SU-DHL-6 (cell line): ENCODE results near the gene CALN1.
"Not testable (repeated sequence)": the region's sequence is repeated elsewhere in the genome, so short reads cannot be mapped to it uniquely, and the experiment has no call there.

ENCODE experiments used
- H2AFZ ChIP-seq: fragments of 200-600 bp; sonication (generic); 2 replicates; pipeline ENCODE4 v1.6.1; 2014; ENCODE audit warnings: low read depth, mild to moderate bottlenecking, moderate library complexity, mixed read lengths, antibody characterized with exemption, low read length; ENCODE audit not compliant: severe bottlenecking
- H3F3A ChIP-seq: fragments of 200-600 bp; shearing (Covaris generic); 2 replicates; pipeline ENCODE4 v1.6.0; 2016; ENCODE audit warnings: antibody characterized with exemption, mild to moderate bottlenecking; ENCODE audit not compliant: insufficient read depth
- H3K27ac ChIP-seq: fragments of 200-600 bp; sonication (generic); 2 replicates; pipeline ENCODE4 v1.5.1; 2016; ENCODE audit warnings: low read depth, mild to moderate bottlenecking, low read length, moderate library complexity, mixed read lengths
- H3K27me3 ChIP-seq: fragments of 200-600 bp; sonication (generic), shearing (Covaris generic); 2 replicates; pipeline ENCODE4 v1.6.0; 2014; ENCODE audit warnings: mild to moderate bottlenecking, low read length
- H3K36me3 ChIP-seq: fragments of 200-600 bp; sonication (generic); 2 replicates; pipeline ENCODE4 v1.6.1; 2014; ENCODE audit warnings: mild to moderate bottlenecking, low read length, mixed read lengths
- H3K4me2 ChIP-seq: fragments of 300-600, 200-600 bp; shearing (Covaris generic), sonication (generic); 2 replicates; pipeline ENCODE4 v1.6.0; 2014; ENCODE audit warnings: low read length, low read depth, mild to moderate bottlenecking; ENCODE audit not compliant: poor library complexity, severe bottlenecking
- H3K4me3 ChIP-seq: fragments of 200-600 bp; sonication (generic); 2 replicates; pipeline ENCODE4 v1.5.1; 2014; ENCODE audit warnings: antibody characterized with exemption, low read length, mild to moderate bottlenecking, mixed read lengths; ENCODE audit not compliant: insufficient read depth, poor library complexity, severe bottlenecking
- H3K79me2 ChIP-seq: fragments of 200-600 bp; sonication (generic); 2 replicates; pipeline ENCODE4 v1.6.1; 2014; ENCODE audit warnings: mild to moderate bottlenecking, low read length, moderate library complexity; ENCODE audit not compliant: insufficient read depth
- H3K9ac ChIP-seq: fragments of 200-600 bp; sonication (generic); 2 replicates; pipeline ENCODE4 v1.7.0; 2014; ENCODE audit warnings: mild to moderate bottlenecking, low read length
- H3K9me2 ChIP-seq: fragments of 200-600 bp; sonication (generic); replicated peaks from 2 replicates; pipeline ENCODE4 v1.6.1; 2014; ENCODE audit warnings: low read length; ENCODE audit not compliant: insufficient read depth
- H3K9me3 ChIP-seq: fragments of 200-600 bp; sonication (generic); 2 replicates; pipeline ENCODE4 v1.6.1; 2014; ENCODE audit warnings: low read length, mixed read lengths; ENCODE audit not compliant: insufficient read depth
- H4K20me1 ChIP-seq: fragments of 200-600 bp; sonication (generic); 2 replicates; pipeline ENCODE4 v1.6.1; 2014; ENCODE audit warnings: low read depth, mild to moderate bottlenecking, antibody characterized with exemption, low read length, moderate library complexity, mixed read lengths
- CTCF ChIP-seq: fragments of 200-600 bp; sonication (generic); IDR thresholded peaks from one replicate; pipeline ENCODE4 v1.5.1; 2017; ENCODE audit warnings: antibody characterized with exemption, mild to moderate bottlenecking, low read length, moderate library complexity; ENCODE audit not compliant: insufficient read depth, poor library complexity, severe bottlenecking
- EZH2phosphoT487 ChIP-seq: fragments of 200-600 bp; sonication (generic), shearing (Covaris generic); conservative IDR thresholded peaks from 2 replicates; pipeline ENCODE4 v1.6.1; 2018; ENCODE audit warnings: mild to moderate bottlenecking, antibody characterized with exemption, low read length, moderate library complexity, mixed read lengths

The CALN1 gene

GRCh38 chr7:71933426-71933825 lies 478.7 kb downstream of the CALN1 start:
- H3K9me3 ChIP-seq: peaks cover 7% of the 10 kb centered on the region; the same call in 1 of the 2 replicates
- H3K79me2 ChIP-seq: no peaks in the 10 kb centered on the region
- no peak overlapping the region for H3K4me3 ChIP-seq
- H3K4me2 ChIP-seq: no peak overlapping the region
- no peaks in the 10 kb centered on the region for H4K20me1 ChIP-seq
- H3F3A ChIP-seq: no peaks in the 10 kb centered on the region
- H3K9ac ChIP-seq: no peak overlapping the region
- TF ChIP-seq EZH2phosphoT487 (no peak), CTCF (no peak)
- H3K27ac ChIP-seq: no peak overlapping the region
- H3K27me3 ChIP-seq: no peaks in the 10 kb centered on the region
- no peak overlapping the region for H2AFZ ChIP-seq
- no peaks in the 10 kb centered on the region for H3K9me2 ChIP-seq
- no peaks in the 10 kb centered on the region for H3K36me3 ChIP-seq

DNA sequence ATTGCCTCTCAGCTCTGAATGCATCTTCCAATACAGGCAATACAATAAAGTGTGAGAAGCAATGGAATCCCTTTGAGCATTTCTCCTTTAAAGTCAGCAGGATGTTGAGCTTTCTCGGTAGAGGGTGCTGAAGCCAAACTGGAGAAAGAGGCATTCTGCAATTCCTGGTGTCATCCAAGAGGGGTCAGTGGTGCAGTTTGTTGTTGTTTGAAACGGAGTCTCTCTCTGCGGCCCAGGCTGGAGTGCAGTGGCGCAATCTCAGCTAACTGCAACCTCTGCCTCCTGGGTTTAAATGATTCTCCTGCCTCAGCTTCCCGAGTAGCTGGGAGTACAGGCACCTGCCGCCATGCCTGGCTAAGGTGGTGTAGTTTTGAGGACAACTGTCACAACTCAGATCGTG lies 486.5 kb downstream of the CALN1 start:
- H3K27me3 ChIP-seq: no peaks in the 10 kb centered on the region
- no peaks in the 10 kb centered on the region for H4K20me1 ChIP-seq
- TF ChIP-seq EZH2phosphoT487: no peak
- TF ChIP-seq CTCF: no peak
- H3K36me3 ChIP-seq: no peaks in the 10 kb centered on the region
- no peak overlapping the region for H3K4me2 ChIP-seq
- no peaks in the 10 kb centered on the region for H3K79me2 ChIP-seq
- H3K9me3 ChIP-seq: peaks cover 3% of the 10 kb centered on the region; the same call in 1 of the 2 replicates
- H3K9ac ChIP-seq: no peak overlapping the region
- H3F3A ChIP-seq: no peaks in the 10 kb centered on the region
- no peaks in the 10 kb centered on the region for H3K9me2 ChIP-seq
- no peak overlapping the region for H2AFZ ChIP-seq
- H3K27ac ChIP-seq: no peak overlapping the region
- H3K4me3 ChIP-seq: no peak overlapping the region

DNA sequence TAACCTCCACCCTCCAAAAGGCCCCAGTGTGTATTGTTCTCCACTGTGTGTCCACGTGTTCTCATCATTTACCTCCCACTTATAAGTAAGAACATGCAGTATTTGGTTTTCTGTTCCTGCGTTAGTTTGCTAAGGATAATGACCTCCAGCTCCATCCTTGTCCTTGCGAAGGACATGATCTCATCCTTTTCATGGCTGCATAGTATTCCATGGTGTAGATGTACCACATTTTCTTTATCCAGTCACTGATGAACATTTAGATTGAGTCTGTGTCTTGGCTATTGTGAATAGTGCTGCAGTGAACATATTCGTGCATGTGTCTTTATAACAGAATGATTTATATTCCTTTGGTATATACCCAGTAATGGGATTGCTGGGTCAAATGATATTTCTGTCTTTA lies 497.9 kb downstream of the CALN1 start:
- H3K27ac ChIP-seq, H3K79me2 ChIP-seq: not testable (repeated sequence)

DNA sequence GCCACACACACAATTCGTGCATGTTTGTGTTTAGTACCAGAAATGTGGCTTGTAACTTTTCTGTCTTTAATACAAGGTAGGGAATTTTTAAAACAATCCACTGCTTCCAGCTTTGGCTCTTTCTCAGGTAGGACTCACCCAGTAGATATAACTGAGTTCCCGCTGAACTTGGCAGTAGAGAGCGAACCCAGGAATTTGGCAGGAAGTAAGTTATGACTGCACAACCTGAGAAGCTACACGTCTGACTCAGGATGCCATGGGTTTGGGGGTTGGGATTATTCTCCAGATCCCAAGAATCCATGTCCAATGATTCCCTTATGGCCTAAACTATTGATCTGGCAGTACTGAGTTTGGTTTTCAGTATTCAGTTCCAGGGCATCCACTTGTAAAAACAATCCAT lies 499.7 kb downstream of the CALN1 start:
- Histone ChIP-seq H4K20me1 (no peaks in the 10 kb centered on the region), H3K9ac (no peak overlapping the region), H3K9me2 (no peaks in the 10 kb centered on the region), H3K27me3 (no peaks in the 10 kb centered on the region), H3F3A (no peaks in the 10 kb centered on the region), H3K4me3 (no peak overlapping the region), H3K27ac (no peak overlapping the region), H3K36me3 (no peaks in the 10 kb centered on the region), H3K4me2 (no peak overlapping the region), H2AFZ (no peak overlapping the region), H3K79me2 (no peaks in the 10 kb centered on the region), H3K9me3 (0 out of 2 replicates have a peak, but pooled peaks cover 6% of the 10 kb centered on the region)
- no peak for TF ChIP-seq CTCF
- TF ChIP-seq EZH2phosphoT487: no peak

More for the DNA sequence above, 497.9 kb downstream of the CALN1 start:
- not testable (repeated sequence) for H3F3A ChIP-seq, H3K4me2 ChIP-seq, H3K27me3 ChIP-seq, H4K20me1 ChIP-seq, H3K9ac ChIP-seq, H3K9me3 ChIP-seq, H3K4me3 ChIP-seq, H2AFZ ChIP-seq, H3K36me3 ChIP-seq, H3K9me2 ChIP-seq
